ENCODE measurements around the gene MCF2L2. TPM values are rescaled to one million over a fixed set of nuclear protein-coding genes. Genes with fewer than 3 reads are reported as not detected.

The MCF2L2 gene
- total and polyA plus RNA-seq, 2 donors (not counting 1 experiment from before 2014, with no cell fraction given), result 0.03 to 1.6 TPM

GRCh38 chr3:183188895-183189462 is 239.4 kb downstream of the MCF2L2 start:
- Histone ChIP-seq H3K36me3 (replicated peaks in 1 of 2; ENCODE audit: control extremely low read depth in 1 of 2, control insufficient read depth in 1 of 2, extremely low read depth in 1 of 2, insufficient read depth in 2 of 2, low read length in 1 of 2) (no peaks in the 10 kb centered on the region), H3K4me2 (replicated peaks; ENCODE audit: low read depth, low read length, poor library complexity, severe bottlenecking) (no peak overlapping the region), H2AFZ (ENCODE audit: insufficient read depth, low read depth, low read length, poor library complexity, severe bottlenecking) (no peak overlapping the region), H3K79me2 (ENCODE audit: control insufficient read depth, insufficient read depth, low read length) (no peaks in the 10 kb centered on the region), H3K9ac (ENCODE audit: low read length) (no peak overlapping the region), H3K9me3 (ENCODE audit: control extremely low read depth in 1 of 3, control insufficient read depth in 2 of 3, insufficient read depth in 1 of 3, low read length in 2 of 3) (no peaks in the 10 kb centered on the region), H3K4me1 (ENCODE audit: control insufficient read depth in 2 of 2, insufficient read depth in 2 of 2, low read length in 2 of 2) (peaks cover 0 to 2% of the 10 kb centered on the region in 2 donors), H3K27ac (ENCODE audit: low read length in 2 of 2) (no peak overlapping the region), H4K20me1 (ENCODE audit: control insufficient read depth, insufficient read depth, low read length, poor library complexity, severe bottlenecking) (no peaks in the 10 kb centered on the region), H3K27me3 (replicated peaks in 1 of 4; ENCODE audit: control extremely low read depth in 1 of 4, control insufficient read depth in 3 of 4, insufficient read depth in 4 of 4, low read length in 3 of 4) (peaks cover 0 to 51% (median 14%) of the 10 kb centered on the region in 4 experiments), H3K4me3 (ENCODE audit: control extremely low read depth in 1 of 5, extremely low read depth in 1 of 5, insufficient read depth in 1 of 5, low read depth in 2 of 5, low read length in 4 of 5) (no peak overlapping the region)
- ChIA-PET CTCF (interaction anchor here (0.7 to 6.6 kb wide), 10 partner anchors 11 to 578 kb away, joined by 3 to 72 read pairs (median 3); no protein-coding TSS in a partner anchor), POLR2A (no interaction called here)
- Mint-ChIP-seq H3K27me3 (peaks cover 57% of the 10 kb centered on the region), H3K27ac (no peak overlapping the region), H3K9me3 (ENCODE audit: insufficient read depth) (no peaks in the 10 kb centered on the region), H3K4me1 (peaks cover 4% of the 10 kb centered on the region), H3K4me3 (no peak overlapping the region)
- ATAC-seq (ENCODE audit: low read depth), result peak; percentile 49
- intact Hi-C loops (cut with micrococcal nuclease), result loop anchor here (1.0 kb wide), 1 partner anchor 67 kb away; no protein-coding TSS in a partner anchor
- peak; percentile 52 for DNase-seq
- 80% methylated on average over 7 of the region's 7 CpGs for WGBS (ENCODE audit: insufficient coverage)
- TF ChIP-seq CTCF (IDR thresholded peaks at IDR 0.05) (peak; percentile 15), EZH2 (IDR thresholded peaks at IDR 0.05; ENCODE audit: borderline replicate concordance, insufficient read depth, low read depth, low read length, poor library complexity, severe bottlenecking) (no peak)

GRCh38 chr3:183185696-183186095 is 242.7 kb downstream of the MCF2L2 start:
- H3K4me3 ChIP-seq (ENCODE audit: control extremely low read depth in 1 of 5, extremely low read depth in 1 of 5, insufficient read depth in 1 of 5, low read depth in 2 of 5, low read length in 4 of 5), result no peak overlapping the region
- WGBS (ENCODE audit: insufficient coverage), result 43% methylated on average over 2 of the region's 4 CpGs
- no peak for DNase-seq
- no peak for ATAC-seq (ENCODE audit: low read depth)
- H3K79me2 ChIP-seq (ENCODE audit: control insufficient read depth, insufficient read depth, low read length), result no peaks in the 10 kb centered on the region
- H3K27ac ChIP-seq (ENCODE audit: low read length in 2 of 2), result no peak overlapping the region
- ChIA-PET POLR2A (no interaction called here), CTCF (interaction anchor here (0.6 to 6.6 kb wide), 10 partner anchors 20 to 1486 kb away, joined by 3 to 213 read pairs (median 8); no protein-coding TSS in a partner anchor)
- no peak overlapping the region for H3K4me2 ChIP-seq (replicated peaks; ENCODE audit: low read depth, low read length, poor library complexity, severe bottlenecking)
- intact Hi-C loops (cut with micrococcal nuclease), result no loop called here
- peaks cover 4% of the 10 kb centered on the region for H3K4me1 Mint-ChIP-seq
- no peak overlapping the region for H2AFZ ChIP-seq (ENCODE audit: insufficient read depth, low read depth, low read length, poor library complexity, severe bottlenecking)
- H3K36me3 ChIP-seq (replicated peaks in 1 of 2; ENCODE audit: control extremely low read depth in 1 of 2, control insufficient read depth in 1 of 2, extremely low read depth in 1 of 2, insufficient read depth in 2 of 2, low read length in 1 of 2), result no peaks in the 10 kb centered on the region
- H3K4me3 Mint-ChIP-seq, result no peak overlapping the region
- H3K9ac ChIP-seq (ENCODE audit: low read length), result no peak overlapping the region
- H3K9me3 ChIP-seq (ENCODE audit: control extremely low read depth in 1 of 3, control insufficient read depth in 2 of 3, insufficient read depth in 1 of 3, low read length in 2 of 3), result no peaks in the 10 kb centered on the region
- TF ChIP-seq CTCF (IDR thresholded peaks at IDR 0.05) (no peak), EZH2 (IDR thresholded peaks at IDR 0.05; ENCODE audit: borderline replicate concordance, insufficient read depth, low read depth, low read length, poor library complexity, severe bottlenecking) (no peak)
- H3K27me3 Mint-ChIP-seq, result peaks cover 57% of the 10 kb centered on the region
- H4K20me1 ChIP-seq (ENCODE audit: control insufficient read depth, insufficient read depth, low read length, poor library complexity, severe bottlenecking), result no peaks in the 10 kb centered on the region
- H3K27me3 ChIP-seq (replicated peaks in 1 of 4; ENCODE audit: control extremely low read depth in 1 of 4, control insufficient read depth in 3 of 4, insufficient read depth in 4 of 4, low read length in 3 of 4), result peaks cover 0 to 60% (median 26%) of the 10 kb centered on the region in 4 experiments
- H3K9me3 Mint-ChIP-seq (ENCODE audit: insufficient read depth), result no peaks in the 10 kb centered on the region
- no peak overlapping the region for H3K27ac Mint-ChIP-seq
- H3K4me1 ChIP-seq (ENCODE audit: control insufficient read depth in 2 of 2, insufficient read depth in 2 of 2, low read length in 2 of 2), result peaks cover 0 to 2% of the 10 kb centered on the region in 2 donors

All from B cell (primary cell).